GM19240 (cell line): ENCODE results near the gene LRIG3.
"Not testable (repeated sequence)": the region's sequence is repeated elsewhere in the genome, so short reads cannot be mapped to it uniquely, and the experiment has no call there.

Source experiments
- DNase-seq: peaks from one replicate; pipeline ENCODE4 v3.0.0; 2011; ENCODE audit warnings: low spot score; ENCODE audit not compliant: insufficient read length

LRIG3 gene

GRCh38 chr12:58920102-58920960 is at the start of gene LRIG3:
Gene LRIG3 (minus strand): TSS chr12:58920504. CDS start chr12:58920235, 269 bp downstream.
- DNase-seq, result no peak

- DNase-seq, result no peak
Observed at GRCh38 chr12:58969237-58969636, 48.9 kb upstream of the LRIG3 start.

- DNase-seq, result no peak
Observed at GRCh38 chr12:58967561-58967960, 47.3 kb upstream of the LRIG3 start.

GRCh38 chr12:58966939-58967338 is 46.6 kb upstream of the LRIG3 start:
- DNase-seq, result no peak

- no peak for DNase-seq
Observed at GRCh38 chr12:58965568-58965967, 45.3 kb upstream of the LRIG3 start.

GRCh38 chr12:58963844-58964243 is 43.5 kb upstream of the LRIG3 start:
- DNase-seq, result no peak

GRCh38 chr12:58961906-58962305 is 41.6 kb upstream of the LRIG3 start:
- no peak for DNase-seq

- no peak for DNase-seq
Observed at GRCh38 chr12:58961166-58961565, 40.9 kb upstream of the LRIG3 start.

- no peak for DNase-seq
Observed at GRCh38 chr12:58959639-58960300, 39.5 kb upstream of the LRIG3 start.

- no peak for DNase-seq
Observed at GRCh38 chr12:58957298-58957697, 37.0 kb upstream of the LRIG3 start.

GRCh38 chr12:58955849-58956248 is 35.5 kb upstream of the LRIG3 start:
- no peak for DNase-seq

- no peak for DNase-seq
Observed at GRCh38 chr12:58954002-58954401, 33.7 kb upstream of the LRIG3 start.

GRCh38 chr12:58950739-58951100 is 30.4 kb upstream of the LRIG3 start:
- no peak for DNase-seq

GRCh38 chr12:58949954-58950738 is 29.8 kb upstream of the LRIG3 start:
- DNase-seq, result not testable (repeated sequence)

- DNase-seq, result no peak
Observed at GRCh38 chr12:58943079-58943478, 22.8 kb upstream of the LRIG3 start.

- DNase-seq, result no peak
Observed at GRCh38 chr12:58942345-58942744, 22.0 kb upstream of the LRIG3 start.

- no peak for DNase-seq
Observed at GRCh38 chr12:58939399-58940100, 19.2 kb upstream of the LRIG3 start.

GRCh38 chr12:58938440-58938839 is 18.1 kb upstream of the LRIG3 start:
- DNase-seq, result no peak

GRCh38 chr12:58934528-58934927 is 14.2 kb upstream of the LRIG3 start:
- no peak for DNase-seq

GRCh38 chr12:58932806-58933681 is 12.7 kb upstream of the LRIG3 start:
- no peak for DNase-seq
